ENCODE results near the gene CDK3. TPM values are rescaled to one million over a fixed set of nuclear protein-coding genes. Genes with fewer than 3 reads are reported as not detected.
A peak's percentile ranks its signal among the peaks of the same experiment; 100 is the strongest.

Gene CDK3
- total and polyA plus RNA-seq, 3 donors from 2014 or later: 15.0 to 17.1 (median 16.9) TPM

GRCh38 chr17:76005263-76006149, 4.9 kb downstream of the CDK3 start:
- no peaks in the 10 kb centered on the region for H3K27me3 ChIP-seq
- no peaks in the 10 kb centered on the region for H3K9me3 ChIP-seq
- H3K4me1 ChIP-seq: peaks cover 36% of the 10 kb centered on the region
- no peaks in the 10 kb centered on the region for H3K36me3 ChIP-seq (ENCODE audit: low read depth, missing control alignments)
- peak; percentile 88 for DNase-seq
- TF ChIP-seq POLR2A (IDR thresholded peaks at IDR 0.05) (no peak), CTCF (IDR thresholded peaks at IDR 0.05) (peak; percentile 91 to 95 (median 95))
- H3K27ac ChIP-seq: peak overlapping the region; percentile 22 to 78
- intact Hi-C loops (cut with DNase I; ENCODE audit: low total_unique reads): loop anchor here (2.0 kb wide), 1 partner anchor 101 kb away; the partner anchor contains the start of gene MRPL38
- no peak overlapping the region for H3K4me3 ChIP-seq
- 20 to 30% methylated on average over 16 of the region's 16 CpGs for WGBS, 2 donors

- H3K4me1 ChIP-seq: peaks cover 32% of the 10 kb centered on the region
- no peaks in the 10 kb centered on the region for H3K27me3 ChIP-seq
- DNase-seq: no peak
- H3K4me3 ChIP-seq: no peak overlapping the region
- 95 to 96% methylated on average over 16 to 39 of the region's 39 CpGs for WGBS, 2 donors
- intact Hi-C loops (cut with DNase I; ENCODE audit: low total_unique reads): loop anchor here (2.0 kb wide), 1 partner anchor 102 kb away; the partner anchor contains the start of gene MRPL38
- no peaks in the 10 kb centered on the region for H3K36me3 ChIP-seq (ENCODE audit: low read depth, missing control alignments)
- no peak overlapping the region for H3K27ac ChIP-seq
- no peak for TF ChIP-seq CTCF (IDR thresholded peaks at IDR 0.05)
- TF ChIP-seq POLR2A (IDR thresholded peaks at IDR 0.05): no peak
- H3K9me3 ChIP-seq: no peaks in the 10 kb centered on the region
These were observed 6.6 kb downstream of the CDK3 start for GRCh38 chr17:76007131-76007849.

- Histone ChIP-seq H3K9me3 (no peaks in the 10 kb centered on the region), H3K4me3 (no peak overlapping the region), H3K4me1 (peaks cover 31% of the 10 kb centered on the region), H3K27me3 (no peaks in the 10 kb centered on the region), H3K36me3 (ENCODE audit: low read depth, missing control alignments) (no peaks in the 10 kb centered on the region), H3K27ac (no peak overlapping the region)
- intact Hi-C loops (cut with DNase I; ENCODE audit: low total_unique reads): loop anchor here (2.0 kb wide), 1 partner anchor 103 kb away; the partner anchor contains the start of gene MRPL38
- 85 to 90% methylated on average over 16 of the region's 16 CpGs for WGBS, 2 donors
- DNase-seq: no peak
- no peak for TF ChIP-seq CTCF (IDR thresholded peaks at IDR 0.05)
- no peak for TF ChIP-seq POLR2A (IDR thresholded peaks at IDR 0.05)
These were observed 7.2 kb downstream of the CDK3 start for GRCh38 chr17:76007850-76008165.

DNA sequence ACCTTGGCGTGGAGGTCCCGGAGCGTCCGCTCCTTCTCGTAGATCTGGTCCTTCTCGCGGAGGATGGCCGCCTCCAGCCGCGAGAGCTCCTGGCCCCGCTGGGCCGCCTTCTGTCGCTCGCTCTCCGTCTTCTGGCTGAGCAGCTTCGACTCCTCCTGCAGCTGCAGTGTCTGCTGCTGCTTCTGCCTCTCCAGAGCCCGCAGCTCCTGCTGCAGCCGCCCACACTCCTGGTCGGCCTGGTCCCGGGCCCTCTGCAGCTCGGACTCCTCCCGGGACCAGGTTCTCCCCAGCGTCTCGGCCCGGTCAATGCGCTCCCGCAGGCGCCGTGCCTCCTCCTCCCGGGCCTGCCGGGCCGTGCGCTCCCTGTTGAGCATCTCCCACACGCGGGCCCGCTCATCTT, 7.6 kb downstream of the CDK3 start:
- 88 to 94% methylated on average over 28 to 36 of the region's 36 CpGs for WGBS, 2 donors
- H3K27ac ChIP-seq: no peak overlapping the region
- H3K4me3 ChIP-seq: no peak overlapping the region
- intact Hi-C loops (cut with DNase I; ENCODE audit: low total_unique reads): no loop called here
- no peaks in the 10 kb centered on the region for H3K36me3 ChIP-seq (ENCODE audit: low read depth, missing control alignments)
- no peak for TF ChIP-seq CTCF (IDR thresholded peaks at IDR 0.05)
- TF ChIP-seq POLR2A (IDR thresholded peaks at IDR 0.05): no peak
- DNase-seq: no peak
- no peaks in the 10 kb centered on the region for H3K9me3 ChIP-seq
- H3K4me1 ChIP-seq: peaks cover 27% of the 10 kb centered on the region
- H3K27me3 ChIP-seq: no peaks in the 10 kb centered on the region
